HG03108 (cell line): ENCODE data around the gene ATP5F1D.
"Not testable (repeated sequence)": the region's sequence is repeated elsewhere in the genome, so short reads cannot be mapped to it uniquely, and the experiment has no call there.

Experiments used
- ATAC-seq: cut with Tn5 transposase; IDR thresholded peaks from one replicate; pipeline ENCODE4 v1.9.1; 2021; ENCODE audit warnings: moderate library complexity; ENCODE audit not compliant: unreplicated experiment

The ATP5F1D gene

GRCh38 chr19:1245494-1246264, 4.1 kb downstream of the ATP5F1D start:
- ATAC-seq, result no peak

DNA sequence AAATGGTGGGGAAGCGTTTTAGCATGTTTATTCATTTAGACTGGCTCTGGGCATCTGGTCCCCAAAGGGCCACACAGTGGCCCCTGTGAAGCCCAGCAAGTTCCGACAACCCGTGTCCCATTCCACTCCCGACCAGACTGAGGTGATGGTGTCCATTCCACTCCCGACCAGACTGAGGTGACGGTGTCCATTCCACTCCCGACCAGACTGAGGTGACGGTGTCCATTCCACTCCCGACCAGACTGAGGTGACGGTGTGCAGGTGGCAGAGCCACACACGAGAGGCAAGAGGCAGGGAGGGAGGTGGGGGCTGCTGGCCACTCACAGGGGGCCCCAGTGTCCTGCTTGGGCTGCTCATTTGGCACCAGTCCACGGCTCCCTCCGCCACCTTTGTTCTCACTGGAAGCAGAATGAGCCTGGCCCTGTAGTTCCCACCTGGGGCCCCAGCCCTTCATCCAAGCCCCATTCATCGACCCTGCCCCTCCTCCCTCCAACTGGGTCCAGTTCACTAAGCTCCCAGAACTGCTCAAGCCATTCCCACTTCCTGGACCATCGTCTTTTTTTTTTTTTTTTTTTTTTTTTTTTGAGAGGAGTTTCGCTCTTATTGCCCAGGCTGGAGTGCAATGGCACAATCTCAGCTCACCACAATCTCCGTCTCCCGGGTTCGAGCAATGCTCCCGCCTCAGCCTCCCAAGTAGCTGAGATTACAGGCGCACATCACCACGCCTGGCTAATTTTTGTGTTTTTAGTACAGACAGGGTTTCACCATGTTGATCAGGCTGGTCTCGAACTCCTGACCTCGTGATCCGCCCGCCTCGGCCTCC, 4.9 kb downstream of the ATP5F1D start:
- ATAC-seq, result not testable (repeated sequence)

GRCh38 chr19:1247748-1248138, 6.2 kb downstream of the ATP5F1D start:
- ATAC-seq, result no peak

GRCh38 chr19:1248139-1248785, 6.7 kb downstream of the ATP5F1D start, which contains the start of gene MIDN:
MIDN (plus strand) TSS chr19:1248583; CDS start chr19:1250297, 1,714 bp downstream.
- ATAC-seq, result peak; percentile 11

DNA sequence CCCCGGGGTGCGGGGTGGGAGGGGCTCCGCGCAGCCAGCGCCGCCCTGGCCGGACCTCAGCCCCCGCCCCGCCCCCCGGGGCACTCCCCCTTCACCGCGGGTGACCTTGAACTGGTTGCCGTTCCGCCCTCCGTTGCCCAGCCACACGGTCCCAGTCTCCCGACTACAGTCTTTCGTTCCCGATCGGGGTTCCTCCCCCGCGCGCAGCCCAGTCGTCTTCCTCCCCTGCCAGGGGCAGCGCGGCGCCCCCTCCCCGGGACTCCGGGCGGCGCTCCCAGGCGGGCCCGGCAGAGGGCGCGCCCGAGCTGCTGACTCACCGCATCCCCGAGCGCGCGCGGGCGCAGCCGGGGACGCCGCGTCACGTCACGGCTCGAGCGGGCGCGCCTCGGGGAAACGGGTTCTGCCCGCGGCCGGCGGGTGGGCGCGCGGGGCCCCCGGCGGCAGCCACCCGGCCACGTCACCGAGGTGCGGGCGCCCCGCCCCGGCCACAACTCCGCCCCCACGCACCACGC, 7.3 kb downstream of the ATP5F1D start:
- ATAC-seq, result peak; percentile 16

DNA sequence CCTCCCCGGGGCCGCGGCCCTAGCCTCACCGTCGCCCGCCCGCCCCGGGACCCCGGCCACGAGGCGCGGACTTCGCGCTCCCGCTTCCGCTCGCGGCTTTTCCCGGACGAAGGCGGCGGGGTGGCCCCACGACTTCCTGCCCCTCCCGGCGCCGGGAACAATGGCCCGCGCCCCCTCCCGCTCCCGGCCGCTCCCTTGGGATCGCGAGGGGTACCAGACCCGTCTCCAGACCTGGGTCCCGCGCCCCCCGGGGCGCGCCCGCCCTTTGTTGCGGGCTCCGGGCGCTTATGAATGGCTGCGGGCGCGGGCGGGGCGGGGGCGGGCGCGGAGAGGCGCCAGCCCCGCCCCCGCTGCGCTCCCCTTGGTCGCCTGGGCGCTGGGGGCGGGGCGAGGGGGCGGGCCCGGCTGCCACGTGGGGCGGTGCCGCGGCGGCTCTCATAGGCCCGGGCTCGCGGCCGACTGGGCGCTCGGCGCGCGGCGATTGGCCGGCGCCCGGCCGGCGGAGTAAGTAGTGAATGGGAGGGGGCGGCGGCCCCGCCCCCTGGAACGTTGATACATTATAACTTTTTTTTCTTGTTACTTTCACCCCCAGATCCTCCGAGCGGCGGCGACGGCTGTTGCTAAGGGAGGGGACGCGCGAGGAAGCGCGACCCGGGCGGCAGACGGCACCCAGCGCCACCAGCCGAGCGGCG, 7.9 kb downstream of the ATP5F1D start:
- peak; percentile 39 for ATAC-seq

DNA sequence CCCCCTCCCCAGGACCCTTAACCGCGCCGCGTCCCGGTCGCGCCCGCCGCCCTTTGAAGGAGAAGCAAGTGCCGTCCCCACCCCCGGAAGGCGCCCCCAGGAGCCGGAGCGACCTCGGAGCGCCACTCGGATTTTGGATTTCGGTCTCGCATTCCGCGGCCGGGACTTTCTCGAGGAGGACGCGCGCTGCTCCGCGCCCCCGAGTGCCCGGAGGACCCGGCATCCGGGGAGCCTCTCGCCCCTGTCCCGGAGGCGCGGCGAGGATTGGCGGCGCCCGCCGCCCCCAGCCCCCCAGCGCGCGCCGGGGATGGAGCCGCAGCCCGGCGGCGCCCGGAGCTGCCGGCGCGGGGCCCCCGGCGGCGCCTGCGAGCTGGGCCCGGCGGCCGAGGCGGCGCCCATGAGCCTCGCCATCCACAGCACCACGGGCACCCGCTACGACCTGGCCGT, 8.5 kb downstream of the ATP5F1D start:
- no peak for ATAC-seq

DNA sequence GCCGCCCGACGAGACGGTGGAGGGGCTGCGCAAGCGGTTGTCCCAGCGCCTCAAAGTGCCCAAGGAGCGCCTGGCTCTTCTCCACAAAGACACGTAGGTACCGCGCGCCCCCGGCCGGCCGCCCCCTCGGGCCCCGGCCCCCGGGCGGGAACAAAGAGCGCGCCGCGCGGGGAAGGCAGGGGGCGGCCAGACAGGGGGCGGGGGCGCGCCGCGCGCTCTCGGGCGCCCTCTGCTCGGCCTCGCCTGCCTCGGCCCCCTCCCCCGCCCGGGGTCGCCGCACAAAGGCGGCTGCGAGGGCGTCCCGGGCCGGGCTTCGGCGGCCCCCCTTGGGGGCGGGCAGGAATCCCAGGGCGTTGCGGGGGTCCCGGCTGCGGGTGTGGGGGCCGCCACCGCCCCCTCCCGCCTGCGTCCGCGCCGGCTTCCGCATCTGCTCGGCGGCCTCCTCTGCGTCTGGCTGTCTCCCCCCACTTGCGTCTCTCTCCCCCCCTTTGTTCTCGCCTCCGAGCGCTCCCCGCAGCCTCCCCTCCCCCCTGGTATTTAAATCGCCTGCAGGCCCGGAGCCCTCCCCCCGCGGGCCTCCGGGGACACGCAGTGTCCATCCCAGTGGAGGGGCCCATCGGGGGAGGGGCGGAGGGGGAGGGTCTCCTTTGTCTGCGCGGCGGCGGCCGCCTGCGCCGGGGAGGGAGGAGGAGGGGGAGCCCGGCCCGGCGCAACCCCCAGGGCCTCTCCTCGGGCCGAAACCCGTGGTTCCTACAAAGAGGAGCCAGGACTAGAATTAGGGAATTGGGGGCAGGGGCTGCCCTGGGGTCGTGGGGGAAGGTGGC, 9.1 kb downstream of the ATP5F1D start:
- no peak for ATAC-seq

- no peak for ATAC-seq
Measured at GRCh38 chr19:1251330-1252220, 10.0 kb downstream of the ATP5F1D start.

- no peak for ATAC-seq
Measured at GRCh38 chr19:1252221-1252820, 10.8 kb downstream of the ATP5F1D start.

DNA sequence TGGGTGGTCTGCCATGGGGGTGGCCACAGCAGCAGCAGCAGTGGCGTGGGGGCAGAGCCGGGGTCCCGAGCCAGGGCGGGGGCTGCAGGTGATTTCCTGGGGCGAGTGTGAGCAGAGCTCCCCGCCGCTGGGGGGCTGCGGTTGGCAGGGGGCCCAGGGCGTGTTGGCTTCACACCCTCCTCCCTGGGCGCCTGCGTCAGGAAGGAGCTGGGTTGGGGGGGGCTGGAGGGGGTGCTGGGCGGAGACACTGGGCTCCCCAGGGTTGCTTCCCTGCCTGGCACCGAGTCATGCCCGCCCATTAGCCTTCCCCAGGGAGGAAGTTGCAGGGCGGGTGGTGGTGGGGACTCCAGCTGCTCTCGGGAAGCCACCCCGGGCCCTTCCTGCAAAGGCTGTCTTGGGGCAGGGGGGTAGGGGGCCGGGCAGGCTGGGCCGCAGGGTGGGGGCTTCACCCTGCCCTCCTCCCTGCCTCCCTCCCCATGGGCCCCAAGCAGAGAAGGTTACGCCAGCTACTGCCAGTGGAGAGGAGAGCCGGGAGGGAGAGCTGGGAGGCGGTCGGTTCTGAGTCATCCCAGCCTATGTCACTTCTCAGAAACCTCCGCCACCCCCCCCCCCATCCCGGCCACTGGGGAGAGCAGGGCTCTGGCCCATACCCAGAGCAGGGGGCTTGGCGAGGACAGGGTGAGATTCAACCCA, 11.4 kb downstream of the ATP5F1D start:
- no peak for ATAC-seq

DNA sequence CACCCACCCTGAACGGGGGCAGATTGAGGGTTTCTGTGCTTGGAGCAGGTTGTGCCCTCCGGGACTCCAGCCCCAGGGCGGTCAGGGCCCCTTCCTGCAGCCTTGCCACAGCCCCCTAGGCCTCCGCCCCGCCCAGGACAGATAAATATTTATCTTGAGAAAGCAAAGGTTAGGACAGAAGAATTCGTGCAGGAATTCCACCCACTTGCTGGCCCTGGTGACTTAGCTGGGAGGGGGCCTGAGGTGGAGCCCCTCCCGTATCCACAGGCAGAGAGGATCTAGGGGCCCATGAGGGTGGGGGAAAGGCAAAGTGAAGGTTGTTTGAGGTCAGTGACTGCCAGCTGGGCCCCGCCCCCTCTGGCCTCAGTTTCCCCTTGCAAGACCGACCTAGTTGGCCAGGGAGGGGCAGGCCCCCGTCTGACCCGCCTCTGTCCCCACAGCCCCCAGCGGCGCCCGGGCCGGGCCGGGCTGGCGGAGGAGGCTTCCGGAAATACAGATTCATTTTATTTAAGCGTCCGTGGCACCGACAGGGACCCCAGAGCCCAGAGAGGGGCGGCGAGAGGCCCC, 12.0 kb downstream of the ATP5F1D start:
- ATAC-seq, result no peak

DNA sequence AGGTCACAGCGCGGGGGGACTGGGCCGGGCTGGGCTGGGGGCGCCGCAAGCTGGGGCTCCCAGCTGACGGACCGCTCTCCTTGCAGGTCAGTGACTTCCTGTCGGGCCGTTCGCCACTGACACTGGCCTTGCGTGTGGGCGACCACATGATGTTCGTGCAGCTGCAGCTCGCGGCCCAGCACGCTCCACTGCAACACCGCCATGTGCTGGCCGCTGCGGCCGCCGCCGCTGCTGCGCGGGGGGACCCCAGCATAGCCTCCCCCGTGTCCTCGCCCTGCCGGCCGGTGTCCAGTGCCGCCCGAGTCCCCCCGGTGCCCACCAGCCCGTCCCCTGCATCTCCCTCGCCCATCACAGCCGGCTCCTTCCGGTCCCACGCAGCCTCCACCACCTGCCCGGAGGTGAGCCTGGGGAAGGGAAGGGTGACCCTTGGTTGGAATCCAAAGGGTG, 12.6 kb downstream of the ATP5F1D start:
- no peak for ATAC-seq

- ATAC-seq, result no peak
Measured at GRCh38 chr19:1254530-1255185, 13.1 kb downstream of the ATP5F1D start.

GRCh38 chr19:1255186-1256161, 13.9 kb downstream of the ATP5F1D start:
- no peak for ATAC-seq
